Stimulated activated naive CD4-positive, alpha-beta T cell treated with Interleukin-2 at 50 U/mL for 16 hours (primary cell): ENCODE results near the gene EXOC4.

Experiments used
- DNase-seq: peaks from one replicate; lab custom pipeline; 2025; lab: John Stamatoyannopoulos, UW

Gene EXOC4

DNA sequence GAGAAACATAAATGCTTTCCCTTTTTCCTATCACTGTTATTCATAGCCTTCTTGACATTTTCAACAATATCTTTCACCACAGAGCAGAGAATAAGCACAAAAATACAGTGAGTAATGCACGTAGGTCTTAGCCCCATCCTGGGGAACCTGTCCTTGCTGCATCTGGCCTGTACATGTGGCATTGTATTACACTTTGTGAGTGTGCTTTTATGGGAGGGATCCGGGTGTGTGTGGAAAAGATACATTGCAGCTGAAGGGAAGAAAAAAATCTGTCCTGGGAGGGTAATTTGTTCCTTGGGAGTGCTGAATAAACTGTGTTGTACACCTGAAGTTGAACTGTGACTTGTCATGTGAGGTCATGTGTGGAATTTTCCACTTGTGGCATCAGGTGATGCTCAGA, 451.6 kb downstream of the EXOC4 start:
- DNase-seq = no peak

DNA sequence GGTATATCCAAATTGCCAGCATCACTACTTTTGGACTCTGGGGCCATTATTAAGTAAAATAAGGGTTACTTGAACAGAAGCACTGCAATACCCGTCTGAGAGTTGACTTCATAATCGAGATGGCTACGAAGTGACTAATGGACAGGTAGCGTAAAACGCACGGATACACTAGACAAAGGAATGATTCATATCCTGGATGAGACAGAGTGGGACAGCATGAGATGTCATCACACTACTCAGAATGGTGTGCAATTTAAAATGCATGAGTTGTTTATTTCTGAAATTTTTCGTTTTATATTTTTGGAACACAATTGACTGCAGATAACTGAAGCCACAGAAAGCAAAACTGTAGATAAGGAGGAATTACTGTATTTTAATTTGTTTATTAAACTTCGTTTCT, 452.7 kb downstream of the EXOC4 start:
- no peak for DNase-seq

DNA sequence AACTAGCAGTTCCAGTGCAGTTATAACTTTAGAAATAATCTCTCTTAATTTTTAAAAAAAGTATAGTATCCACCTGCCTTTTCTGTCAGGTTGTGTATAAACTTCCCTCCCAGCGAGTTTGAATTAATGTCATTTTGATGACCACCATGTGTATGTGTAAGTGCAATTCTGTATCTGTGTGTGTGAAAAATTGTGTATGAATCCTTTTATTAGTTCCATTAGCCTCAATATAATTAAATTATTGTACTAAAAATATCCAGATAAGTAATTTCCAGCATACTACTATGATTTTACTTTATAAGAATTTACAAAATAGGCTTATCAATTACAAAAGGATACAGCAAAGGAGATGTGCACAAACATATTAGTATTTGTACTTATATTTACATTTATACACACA, 453.1 kb downstream of the EXOC4 start:
- no peak for DNase-seq

DNA sequence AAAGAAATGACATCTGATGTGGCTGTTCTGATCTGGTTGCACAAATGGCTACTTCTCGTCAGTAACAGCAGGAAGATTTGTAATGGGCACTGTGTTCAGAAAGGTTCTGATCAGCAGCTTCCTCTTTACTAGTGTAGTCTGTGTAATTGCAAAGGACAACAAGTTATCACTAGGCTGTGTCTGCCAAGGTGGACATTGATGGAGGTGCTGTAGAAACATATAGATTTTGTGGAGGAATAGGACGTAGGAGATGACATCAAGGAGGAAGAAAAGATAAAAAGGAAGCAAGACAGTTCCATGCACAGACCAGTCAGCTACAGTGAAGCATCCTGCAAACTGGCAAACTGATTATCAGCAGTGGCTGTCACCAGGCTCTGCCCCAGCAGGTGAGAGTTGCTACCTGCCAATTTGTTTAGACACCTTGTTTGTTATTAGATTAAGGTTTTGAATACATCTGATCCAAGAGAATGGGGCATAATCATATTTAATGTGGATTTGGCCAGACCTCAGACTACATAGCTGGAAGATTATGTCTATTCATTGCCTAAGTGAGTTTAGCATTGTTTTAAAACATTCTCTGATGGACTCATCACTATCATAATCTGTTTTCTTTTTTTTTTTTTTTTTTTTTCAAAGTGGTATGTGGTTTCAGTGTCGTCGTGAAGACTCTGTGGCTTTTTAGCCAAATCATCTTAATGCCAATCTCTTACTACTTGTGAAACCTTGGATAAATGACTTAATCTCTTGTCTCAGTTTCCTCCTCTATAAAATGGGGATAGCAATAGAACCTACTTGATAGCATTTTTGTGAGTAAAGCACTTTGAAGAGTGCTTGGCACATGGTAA, 456.4 kb downstream of the EXOC4 start:
- no peak for DNase-seq

DNA sequence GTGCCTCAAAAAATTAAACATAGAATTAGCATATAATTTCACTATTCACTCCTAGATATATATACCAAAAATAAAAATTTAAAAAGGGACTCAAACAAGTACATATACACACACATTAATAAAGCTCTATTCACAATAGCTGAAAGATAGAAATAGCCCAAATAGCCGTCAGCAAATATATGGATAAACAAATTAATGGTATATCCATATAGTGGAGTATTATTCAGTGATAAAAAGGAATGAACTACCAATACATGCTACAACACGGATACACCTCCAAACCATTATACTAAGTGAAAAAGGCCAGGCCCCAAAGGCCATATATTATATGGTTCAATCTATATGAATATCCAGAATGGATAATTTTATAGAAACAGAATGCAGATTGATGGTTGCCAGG, 459.7 kb downstream of the EXOC4 start:
- no peak for DNase-seq

DNA sequence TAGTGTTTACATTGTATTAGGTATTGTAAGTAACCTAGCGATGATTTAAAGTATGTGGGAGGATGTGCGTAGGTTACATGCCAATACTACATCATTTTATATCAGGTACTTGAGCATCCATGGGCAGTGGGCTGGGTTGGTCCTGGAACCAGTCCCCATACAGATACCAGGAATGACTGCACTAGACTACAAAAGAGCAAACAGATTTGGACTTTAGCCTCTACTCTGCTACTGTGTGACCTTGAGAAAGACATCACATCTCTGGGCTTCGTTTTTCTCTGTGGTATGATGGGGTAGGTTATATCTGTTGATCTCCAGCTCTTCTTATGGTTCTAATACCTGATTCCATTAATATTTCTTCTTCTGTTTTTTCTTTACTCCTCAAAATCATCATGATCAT, 461.8 kb downstream of the EXOC4 start:
- no peak for DNase-seq

DNA sequence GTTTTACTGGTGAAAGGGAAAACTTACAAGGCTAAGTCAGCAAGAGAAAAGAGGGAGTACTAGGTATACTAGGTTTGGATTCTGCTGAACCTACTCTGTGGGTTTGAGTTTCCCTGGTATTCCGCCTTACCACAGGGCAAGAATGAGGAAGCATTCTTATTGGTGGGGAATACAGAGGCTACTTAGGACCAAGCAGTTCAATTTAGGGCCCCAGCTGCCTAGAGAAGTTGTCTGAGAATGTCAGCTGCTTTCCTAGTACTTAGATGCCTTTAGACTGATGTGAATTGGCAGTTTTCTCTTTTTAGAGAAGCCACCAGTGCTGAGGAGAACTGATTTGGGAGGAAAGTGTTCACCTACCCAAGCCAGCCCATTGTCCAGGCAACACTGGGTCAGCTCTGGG, 465.3 kb downstream of the EXOC4 start:
- DNase-seq = no peak

DNA sequence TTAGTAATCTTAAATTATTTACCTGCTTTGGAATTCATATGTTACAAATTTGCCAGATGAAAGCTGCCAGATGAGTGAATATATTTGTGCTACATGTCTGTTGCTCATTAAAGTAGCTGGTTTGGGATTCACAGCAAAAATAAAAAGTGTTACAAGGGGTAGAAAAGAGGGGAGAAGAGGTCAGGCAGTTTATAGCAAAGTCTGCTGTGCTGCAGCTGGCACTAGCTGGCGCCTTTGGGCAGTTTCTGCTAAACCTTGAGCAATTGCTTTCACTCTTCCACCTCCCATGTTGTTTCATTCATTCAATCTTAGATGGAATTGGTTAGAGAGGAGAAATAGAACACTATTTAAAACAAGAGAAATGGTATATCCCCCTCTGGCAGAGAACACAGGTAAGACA, 470.2 kb downstream of the EXOC4 start:
- DNase-seq = no peak

DNA sequence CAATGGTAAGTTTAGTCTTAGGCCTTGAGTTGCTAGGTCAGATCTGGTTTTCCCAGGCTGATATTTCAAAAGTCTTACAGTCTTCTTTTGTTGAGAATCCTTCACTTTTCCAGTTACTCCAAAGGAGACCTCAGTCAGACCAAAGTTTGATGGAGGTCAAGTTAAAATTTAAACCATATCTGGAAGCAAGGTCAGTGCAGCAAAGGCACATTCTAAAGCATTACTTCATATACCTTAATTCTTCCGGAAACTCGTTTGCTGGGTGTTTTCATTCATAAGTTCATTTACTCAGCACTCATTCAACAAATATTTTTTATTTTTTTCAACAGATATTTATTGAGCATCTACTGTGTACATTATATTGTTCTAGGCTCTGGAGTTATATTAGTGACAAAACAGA, 471.3 kb downstream of the EXOC4 start:
- DNase-seq = no peak

DNA sequence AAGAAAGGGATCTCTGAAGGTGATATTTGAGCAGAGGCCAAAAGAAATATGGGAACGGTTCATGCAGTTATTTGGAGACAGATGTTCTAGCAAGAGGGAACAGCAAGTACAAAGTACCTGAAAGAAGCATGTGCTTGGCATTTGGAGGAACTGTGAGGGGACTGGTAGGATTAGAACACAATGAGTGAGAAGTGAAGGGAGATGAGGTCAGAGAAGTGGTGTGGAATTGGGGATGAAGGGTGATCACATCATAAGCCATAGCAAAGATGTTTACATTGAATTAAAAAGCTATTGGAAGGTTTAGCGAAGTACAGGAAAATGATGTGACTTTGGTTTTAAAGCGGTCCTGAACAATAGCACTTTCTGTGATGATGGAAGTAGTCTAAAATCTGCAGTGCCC, 471.8 kb downstream of the EXOC4 start:
- no peak for DNase-seq

DNA sequence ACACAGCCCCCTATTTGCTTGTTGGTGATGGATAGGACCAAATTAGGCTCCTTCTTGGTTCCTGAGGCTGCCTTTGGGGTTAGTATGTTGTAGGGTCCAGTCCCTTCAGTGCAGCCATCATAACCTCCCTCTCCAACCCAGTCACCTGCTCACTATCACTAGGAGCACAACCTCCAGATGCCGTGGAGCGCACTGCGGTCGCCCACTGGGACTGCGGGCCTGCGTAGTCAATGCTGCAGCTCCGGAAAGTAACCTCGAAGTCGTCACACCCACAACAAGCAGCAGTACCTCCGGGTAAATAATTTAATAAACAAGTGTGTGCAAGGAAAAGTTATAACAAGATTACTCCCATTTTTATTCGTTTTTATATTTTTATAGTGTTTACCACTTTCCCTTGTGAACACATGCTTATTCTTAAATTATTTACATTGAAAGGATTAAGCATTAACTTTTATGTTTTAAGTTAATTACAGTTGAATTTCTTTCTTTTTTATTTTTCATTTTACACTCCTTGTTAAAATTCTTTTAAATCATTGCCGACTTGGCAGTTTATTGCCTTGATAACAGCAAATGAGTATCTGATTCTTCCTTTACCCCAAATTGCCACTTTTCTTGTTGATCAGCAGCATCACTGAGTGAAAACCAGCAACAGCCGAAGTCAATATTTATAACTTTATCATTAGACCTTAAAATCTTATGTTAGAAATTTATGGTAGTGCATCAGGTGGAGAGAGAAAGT, 474.8 kb downstream of the EXOC4 start:
- no peak for DNase-seq

DNA sequence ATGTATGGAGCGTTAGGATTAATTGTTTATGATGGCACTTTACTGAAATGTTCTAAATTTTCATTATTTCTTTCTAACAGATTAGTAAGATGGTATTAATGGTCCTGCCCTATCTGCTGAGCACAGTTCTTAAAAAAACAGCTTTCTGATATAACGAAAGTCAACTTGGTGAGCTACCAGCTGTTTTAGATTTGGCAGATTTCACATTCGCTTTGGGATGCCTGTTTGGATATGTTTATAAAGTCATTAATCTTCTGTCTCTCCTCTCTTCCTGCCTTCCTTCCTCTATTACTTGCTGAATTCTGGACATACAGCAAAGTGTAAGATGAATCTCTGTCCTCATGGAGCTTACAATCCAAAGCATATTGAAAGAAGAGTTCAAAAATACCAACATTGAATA, 477.5 kb downstream of the EXOC4 start:
- no peak for DNase-seq

DNA sequence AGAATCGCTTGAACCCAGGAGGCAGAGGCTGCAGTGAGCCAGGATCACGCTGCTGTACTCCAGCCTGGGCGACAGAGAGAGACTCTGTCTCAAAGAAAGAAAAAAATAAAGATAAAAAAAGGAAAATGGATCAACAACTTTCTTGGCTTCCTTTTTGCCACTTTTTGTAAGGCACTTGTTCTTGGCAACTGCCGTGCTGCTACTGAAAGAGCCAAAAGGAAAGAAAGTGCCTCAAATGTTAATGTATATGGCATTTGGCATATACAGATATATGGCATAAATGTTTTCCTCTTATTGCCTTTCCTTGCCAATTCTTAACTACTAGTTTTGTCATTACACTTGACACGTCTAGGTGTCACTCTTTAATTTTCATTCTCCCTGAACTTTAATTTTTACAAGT, 480.5 kb downstream of the EXOC4 start:
- DNase-seq = no peak

DNA sequence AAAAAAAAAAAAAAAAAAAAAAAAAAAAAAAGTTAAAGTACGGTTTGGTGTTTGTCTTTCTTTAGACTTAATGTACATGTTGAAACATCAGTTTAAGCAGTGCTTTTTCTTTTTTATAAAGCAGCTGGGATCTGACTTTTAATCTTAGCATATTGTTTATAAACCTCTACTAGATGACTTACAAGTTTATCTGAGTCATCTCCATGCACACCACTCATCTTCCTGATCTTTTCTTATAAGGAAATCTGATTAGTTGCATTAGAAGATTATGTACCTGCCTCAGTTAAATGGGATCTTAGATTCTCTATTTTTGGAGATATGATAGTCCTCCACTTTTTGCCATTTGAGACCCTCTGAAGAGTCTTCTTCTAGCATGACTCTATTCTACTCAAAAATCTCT, 482.3 kb downstream of the EXOC4 start:
- DNase-seq = no peak

DNA sequence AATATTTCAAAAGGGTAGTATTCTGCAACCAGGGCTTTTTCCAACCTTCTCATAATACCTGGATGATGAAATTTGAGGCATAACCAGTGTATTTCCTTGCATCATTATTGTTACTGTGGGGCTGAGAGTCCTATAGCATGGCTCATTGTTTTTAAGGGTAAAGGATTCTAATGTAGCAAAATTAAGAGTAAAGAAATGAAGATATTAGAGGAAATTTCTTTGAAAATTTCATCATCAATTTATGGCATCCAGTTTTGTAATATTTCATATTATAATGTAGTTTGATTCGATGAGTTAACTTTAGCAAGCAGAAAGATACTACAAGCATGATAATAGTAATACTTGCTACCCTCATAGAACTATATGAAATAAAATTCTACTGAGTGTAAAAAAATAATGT, 486.9 kb downstream of the EXOC4 start:
- no peak for DNase-seq

DNA sequence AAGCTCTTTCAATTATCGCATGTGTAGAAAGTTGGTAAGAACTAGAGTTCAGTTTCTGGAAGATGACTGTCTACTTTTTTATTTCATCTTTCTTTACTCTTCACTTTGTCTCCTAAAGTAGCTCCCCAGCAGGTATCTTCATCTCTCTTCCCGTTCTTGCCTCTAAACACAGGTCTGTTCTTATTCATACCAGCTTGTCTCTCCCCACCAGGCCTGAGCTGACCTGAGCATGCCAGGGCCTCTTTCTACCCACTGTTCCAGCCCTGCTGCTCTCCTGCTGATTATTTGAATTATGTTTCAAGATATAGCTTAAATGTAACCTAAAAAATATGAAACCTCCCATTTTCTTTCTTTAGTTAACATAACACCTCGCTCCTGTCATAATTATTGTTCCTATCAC, 488.2 kb downstream of the EXOC4 start:
- no peak for DNase-seq

DNA sequence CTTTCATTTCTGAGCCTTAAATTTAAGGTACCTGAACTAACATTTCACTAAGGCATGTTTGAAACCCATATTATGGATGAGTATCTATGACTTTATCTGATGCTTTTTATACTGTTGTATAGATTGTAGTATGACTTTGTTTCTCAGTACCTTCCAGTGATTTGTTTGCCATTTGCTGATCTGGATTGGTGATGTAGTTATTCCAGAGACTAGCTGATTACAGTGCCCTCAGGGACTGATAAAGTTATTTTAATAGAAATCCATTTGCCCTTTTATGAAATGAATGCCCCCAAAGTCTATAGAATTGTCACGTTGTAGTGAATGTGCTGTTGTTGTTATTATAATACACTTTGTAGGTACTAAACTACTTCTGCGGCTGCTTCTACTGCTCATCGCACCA, 488.8 kb downstream of the EXOC4 start:
- DNase-seq = no peak

DNA sequence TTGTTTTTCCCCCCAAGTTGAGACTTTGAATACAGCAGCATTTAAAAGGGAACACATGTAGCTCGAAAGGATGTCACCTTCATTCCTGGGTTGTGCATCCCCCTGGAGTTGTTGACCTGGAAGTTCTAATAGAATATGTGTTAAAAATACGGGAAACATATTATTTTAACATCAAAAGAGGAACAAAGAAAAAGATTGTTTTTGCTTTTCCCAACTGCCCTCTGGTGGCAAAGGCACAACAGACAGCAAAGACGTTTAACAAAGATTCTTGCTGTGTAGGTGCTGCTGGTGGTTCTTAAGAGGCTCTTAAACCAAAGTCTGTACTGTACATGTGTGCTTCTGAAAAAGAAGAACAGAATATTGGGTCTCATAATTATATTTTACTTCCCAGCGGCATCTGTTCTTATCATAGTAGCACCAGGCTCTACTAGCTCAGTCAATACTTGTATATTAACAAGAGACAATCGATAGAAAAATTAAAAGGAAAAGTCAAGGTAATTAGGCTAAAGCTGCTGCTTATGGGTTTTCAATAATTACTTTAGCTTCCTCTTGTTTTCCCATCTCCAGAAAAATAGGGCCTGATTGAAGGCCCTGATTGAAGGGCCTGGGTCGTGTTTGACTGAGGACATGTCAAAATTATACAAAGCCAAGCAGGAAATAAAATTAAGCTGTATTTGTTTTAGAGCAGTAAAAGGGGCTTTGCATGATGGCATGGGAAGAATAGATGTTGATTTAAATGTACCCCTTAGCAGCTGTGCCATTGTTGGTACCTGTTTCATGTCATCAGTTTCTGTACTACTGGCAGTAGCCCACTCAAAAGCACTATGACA, 490.0 kb downstream of the EXOC4 start:
- DNase-seq = no peak

DNA sequence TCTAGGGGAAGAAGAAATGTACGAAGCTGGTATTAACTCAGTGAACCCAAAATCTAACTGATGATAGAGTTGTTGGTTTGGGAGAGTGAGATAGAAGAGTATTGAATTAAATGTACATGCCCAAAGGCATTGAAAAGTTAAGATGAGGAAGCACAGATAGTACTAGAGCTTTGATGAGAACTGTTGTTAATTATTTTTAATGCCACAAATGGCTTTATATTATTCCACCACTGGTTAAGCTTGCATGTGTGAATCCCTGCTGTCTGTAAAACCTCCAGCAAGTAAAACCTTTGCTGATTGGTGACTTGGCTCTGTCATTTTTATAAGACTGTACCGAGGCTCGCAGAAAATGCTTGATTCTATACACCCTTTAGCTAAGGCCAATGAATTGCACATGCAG, 491.6 kb downstream of the EXOC4 start:
- no peak for DNase-seq

DNA sequence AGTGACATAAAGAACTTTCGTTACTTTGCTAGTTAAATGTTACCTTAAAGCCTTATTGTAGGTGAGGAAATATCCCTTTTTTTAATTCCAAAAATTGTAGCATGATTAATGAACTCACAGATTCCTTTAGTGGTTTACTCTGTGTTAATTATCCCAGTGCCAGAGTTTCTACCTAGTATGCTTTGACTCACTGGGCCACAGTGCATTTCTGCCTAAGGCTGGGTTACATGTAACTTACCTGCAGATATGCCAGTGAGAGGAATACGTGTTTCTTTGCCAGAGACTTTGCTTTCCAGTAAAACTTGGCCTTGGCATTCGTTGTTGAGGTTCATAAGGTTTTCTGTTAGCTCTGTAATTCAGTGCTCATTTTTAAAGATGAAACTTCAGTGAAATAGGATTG, 493.4 kb downstream of the EXOC4 start:
- no peak for DNase-seq

DNA sequence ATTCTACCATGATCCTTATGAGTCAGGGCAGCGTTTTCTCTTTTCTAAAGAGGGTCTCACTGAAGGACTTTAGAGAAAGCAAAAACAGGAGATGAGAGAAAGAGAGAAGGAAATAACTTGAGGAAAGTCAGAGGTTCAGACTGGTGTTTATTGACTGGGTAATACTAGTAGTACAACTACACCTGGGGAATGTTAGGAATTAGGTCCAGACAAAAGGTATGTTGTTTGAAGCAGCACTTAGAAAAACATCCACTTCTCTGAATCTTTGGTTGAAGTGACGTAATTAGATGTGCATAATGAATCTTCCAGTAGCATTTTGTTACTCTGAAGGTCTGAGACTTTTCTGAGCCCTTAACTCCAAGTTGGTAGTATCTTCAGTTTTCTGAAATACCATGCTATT, 494.0 kb downstream of the EXOC4 start:
- no peak for DNase-seq

DNA sequence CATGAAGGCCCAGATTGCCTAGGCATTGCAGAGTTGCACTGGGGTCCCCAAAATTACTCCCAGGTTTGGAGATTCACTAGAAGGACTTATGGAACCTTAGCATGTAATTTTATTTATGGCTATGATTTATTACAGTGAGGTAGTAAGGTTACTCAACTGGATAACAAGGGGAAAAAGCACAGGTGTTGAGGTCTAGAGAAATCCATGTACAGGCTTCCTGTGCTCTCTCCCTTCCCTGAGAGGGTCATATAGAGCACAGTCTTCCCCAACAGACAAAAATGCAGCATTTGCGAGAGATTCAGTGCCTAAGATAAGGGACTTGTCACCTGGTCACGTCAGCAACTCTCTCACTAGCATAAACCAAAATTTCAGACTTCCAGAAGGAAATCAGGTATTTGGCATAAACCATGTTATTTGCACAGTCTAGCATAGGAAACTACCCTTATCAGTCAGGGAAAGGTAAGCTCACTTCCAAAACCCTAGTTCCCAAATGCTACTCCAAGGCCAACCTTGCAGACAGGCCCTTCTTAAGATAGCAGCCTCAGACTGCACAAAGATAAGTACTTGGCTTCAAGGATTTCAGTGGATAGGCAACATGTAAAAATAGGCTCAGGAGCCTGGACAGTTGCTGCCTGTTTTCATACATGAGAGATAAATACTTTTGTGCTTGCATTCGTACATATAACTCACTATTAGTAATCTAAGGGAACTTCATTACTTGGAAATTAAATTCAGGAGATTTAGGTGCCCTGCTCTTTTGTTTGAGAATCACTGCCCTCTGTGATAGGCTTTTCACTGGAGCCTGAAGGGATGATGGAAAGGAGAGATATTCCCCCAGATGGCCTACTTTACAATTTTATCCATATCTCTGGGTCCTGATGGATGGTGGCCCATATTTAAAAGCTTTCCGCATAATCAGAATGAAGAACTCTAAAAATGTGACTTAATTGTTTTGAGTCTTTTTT, 495.8 kb downstream of the EXOC4 start:
- DNase-seq = no peak
